CD14-positive monocyte (primary cell): Measurements from ENCODE around the gene UBE2E1. TPM values are rescaled to one million over a fixed set of nuclear protein-coding genes. Genes with fewer than 3 reads are reported as not detected.

Experiments used
- DNase-seq, 3 donors: peaks; one replicate each; pipeline ENCODE4 v3.0.0-alpha.2; 2011 to 2022
- H2AFZ ChIP-seq: 2 replicates; pipeline ENCODE4 v1.6.0; 2012; ENCODE audit warnings: mild to moderate bottlenecking, low read depth, low read length, inconsistent platforms; ENCODE audit not compliant: insufficient read depth, poor library complexity, severe bottlenecking
- H3K27ac ChIP-seq, 2 donors: 1 replicate in 1 of 2; 2 replicates in 1 of 2; pipeline ENCODE4 v1.5.1; 2012 to 2013; ENCODE audit warnings: low read length in 2 of 2, control low read depth in 1 of 2, inconsistent platforms in 1 of 2, low read depth in 1 of 2, mild to moderate bottlenecking in 1 of 2
- H3K27me3 ChIP-seq, 2 donors: one replicate each; pipeline versions ENCODE4 v1.6.0 to v1.6.1; 2011 to 2013; ENCODE audit warnings: low read length in 2 of 2; ENCODE audit not compliant: control insufficient read depth in 2 of 2, insufficient read depth in 2 of 2
- H3K36me3 ChIP-seq, 2 donors: replicated peaks in 1 of 2; 1 replicate in 1 of 2; 2 replicates in 1 of 2; pipeline versions ENCODE4 v1.5.1 to v1.6.1; 2012 to 2013; ENCODE audit warnings: low read length in 2 of 2, control low read depth in 1 of 2, inconsistent platforms in 1 of 2, mild to moderate bottlenecking in 1 of 2; ENCODE audit not compliant: insufficient read depth in 2 of 2, control insufficient read depth in 1 of 2
- H3K4me1 ChIP-seq, 2 donors: 1 replicate in 1 of 2; 2 replicates in 1 of 2; pipeline versions ENCODE4 v1.5.1 to v1.6.1; 2012 to 2013; ENCODE audit warnings: low read length in 2 of 2, control low read depth in 1 of 2, inconsistent platforms in 1 of 2, mild to moderate bottlenecking in 1 of 2, moderate library complexity in 1 of 2; ENCODE audit not compliant: insufficient read depth in 2 of 2, control insufficient read depth in 1 of 2
- H3K4me2 ChIP-seq: replicated peaks from 2 replicates; pipeline ENCODE3; 2012; ENCODE audit warnings: low read length, moderate library complexity, mild to moderate bottlenecking; ENCODE audit not compliant: poor library complexity, severe bottlenecking; ENCODE audit errors: extremely low read depth
- H3K4me3 ChIP-seq, 3 experiments: fragments of 200-600 bp in 1 of 3; sonication (generic) in 1 of 3; replicated peaks in 1 of 3; 1 replicate in 2 of 3; 2 replicates in 1 of 3; pipeline ENCODE4 v1.5.1; 2011 to 2013; ENCODE audit warnings: low read length in 3 of 3, mild to moderate bottlenecking in 3 of 3, control low read depth in 2 of 3, low read depth in 2 of 3, inconsistent platforms in 1 of 3, moderate library complexity in 1 of 3
- H3K79me2 ChIP-seq: 2 replicates; pipeline ENCODE4 v1.6.0; 2012; ENCODE audit warnings: mild to moderate bottlenecking, control low read depth, inconsistent platforms, low read length, moderate library complexity; ENCODE audit not compliant: insufficient read depth
- H3K9ac ChIP-seq: 2 replicates; pipeline ENCODE4 v1.6.0; 2017; ENCODE audit warnings: low read length, mild to moderate bottlenecking; ENCODE audit not compliant: insufficient read depth, poor library complexity, severe bottlenecking
- H3K9me3 ChIP-seq, 2 donors: replicated peaks in 1 of 2; 1 replicate in 1 of 2; 2 replicates in 1 of 2; pipeline versions ENCODE4 v1.5.1 to v1.6.1; 2012 to 2013; ENCODE audit warnings: low read length in 2 of 2, control low read depth in 1 of 2; ENCODE audit not compliant: control insufficient read depth in 1 of 2, insufficient read depth in 1 of 2
- H4K20me1 ChIP-seq: 2 replicates; pipeline ENCODE4 v1.6.0; 2012; ENCODE audit warnings: mild to moderate bottlenecking, low read length, control low read depth, moderate library complexity; ENCODE audit not compliant: insufficient read depth
- H3K27ac Mint-ChIP-seq, 7 donors: one replicate each; pipeline ENCODE4 v1.8.0; 2020; ENCODE audit warnings: mild to moderate bottlenecking in 7 of 7, mixed read lengths in 7 of 7, moderate library complexity in 6 of 7, inconsistent platforms in 2 of 7
- H3K27me3 Mint-ChIP-seq, 3 donors: one replicate each; pipeline ENCODE4 v1.8.0; 2021 to 2022; ENCODE audit warnings: low read depth in 3 of 3, mild to moderate bottlenecking in 3 of 3, mixed read lengths in 3 of 3, moderate library complexity in 3 of 3, inconsistent platforms in 1 of 3
- H3K36me3 Mint-ChIP-seq, 2 donors: one replicate each; pipeline ENCODE4 v1.8.0; 2020; ENCODE audit warnings: mixed read lengths in 2 of 2, inconsistent platforms in 1 of 2, mild to moderate bottlenecking in 1 of 2
- H3K4me1 Mint-ChIP-seq: one replicate; pipeline ENCODE4 v1.8.0; 2020; ENCODE audit warnings: mild to moderate bottlenecking, mixed read lengths
- H3K4me3 Mint-ChIP-seq, 2 donors: one replicate each; pipeline ENCODE4 v1.8.0; 2020; ENCODE audit warnings: mild to moderate bottlenecking in 2 of 2, mixed read lengths in 2 of 2, moderate library complexity in 1 of 2
- H3K9me3 Mint-ChIP-seq, 7 donors: one replicate each; pipeline ENCODE4 v1.8.0; 2020 to 2022; ENCODE audit warnings: mixed read lengths in 7 of 7, mild to moderate bottlenecking in 6 of 7, moderate library complexity in 6 of 7, inconsistent platforms in 2 of 7
- CTCF ChIP-seq: fragments of 200-600 bp; IDR thresholded peaks from one replicate; pipeline ENCODE4 v1.8.0; 2022; ENCODE audit warnings: antibody characterized with exemption, mild to moderate bottlenecking
- WGBS: methylation state at CpG from one replicate; pipeline ENCODE4 v1.1.5; 2013; ENCODE audit warnings: missing lambda C conversion rate; ENCODE audit not compliant: insufficient coverage; 5-methylcytosine and 5-hydroxymethylcytosine counted together
- intact Hi-C, 2 donors: fragments of 100-400 bp; cut with micrococcal nuclease; formaldehyde crosslinking; loops; one replicate each; pipeline versions ENCODE4 v1.15.0 to v1.15.1; 2023
- polyA plus RNA-seq, 3 donors: library from polyadenylated mRNA; depleted of rRNA in 1 of 3; unstranded in 2 of 3; stranded (reverse) in 1 of 3; fragments of 300-500 nt in 2 of 3; fragments of >200 nt in 1 of 3; fragmentation: Illumina TruSeq in 2 of 3; gene quantifications; 1 replicate in 2 of 3; 2 replicates in 1 of 3; pipeline ENCODE4 v1.2.3, GENCODE V29; 2012 to 2021

Gene UBE2E1
- polyA plus RNA-seq, 3 donors = 31.3 to 60.2 (median 34.6) TPM

DNA sequence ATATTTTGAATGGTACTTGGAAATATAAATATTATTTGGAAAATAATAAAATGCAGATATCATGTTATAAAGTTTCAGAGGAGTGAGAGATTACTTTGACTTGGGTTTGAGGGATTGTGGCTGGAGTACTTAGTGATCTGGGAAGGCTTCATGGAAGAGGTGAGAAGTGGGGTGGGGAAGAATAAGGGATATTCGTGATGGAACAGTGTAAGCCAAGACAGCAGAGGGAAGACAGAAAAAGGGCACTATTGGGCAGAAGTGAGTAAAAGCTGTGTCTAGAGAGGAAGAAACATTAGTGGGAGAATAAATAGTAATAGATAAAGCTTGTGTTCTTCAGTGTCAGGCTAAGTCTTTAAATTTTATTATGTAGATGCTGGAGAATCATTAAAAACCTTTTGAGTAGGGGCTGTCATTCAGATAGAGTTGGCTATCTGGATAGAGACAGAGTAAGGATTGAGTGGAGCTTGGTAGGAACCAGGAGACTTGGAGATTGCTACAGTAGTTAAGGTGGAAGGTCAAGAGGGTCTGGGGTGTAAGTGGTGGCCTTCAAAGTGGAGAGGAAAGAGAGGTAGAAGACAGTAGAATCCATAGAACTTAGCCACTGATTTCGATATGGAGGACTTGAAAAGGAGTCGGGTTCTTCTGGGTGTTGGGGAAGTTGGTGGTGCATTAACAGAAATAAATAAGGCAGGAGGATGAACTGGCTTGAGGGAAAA lies 11.9 kb downstream of the UBE2E1 start:
- Histone ChIP-seq H3K9ac (no peak overlapping the region), H3K27ac (no peak overlapping the region), H4K20me1 (peaks cover 94% of the 10 kb centered on the region), H3K27me3 (no peaks in the 10 kb centered on the region), H3K79me2 (peaks cover 79% of the 10 kb centered on the region), H3K36me3 (peaks cover 4 to 11% of the 10 kb centered on the region in 2 donors), H3K4me3 (no peak overlapping the region), H3K4me2 (no peak overlapping the region), H3K9me3 (no peaks in the 10 kb centered on the region), H3K4me1 (peaks cover 10 to 11% of the 10 kb centered on the region in 2 donors), H2AFZ (no peak overlapping the region)
- 94% methylated on average over 3 of the region's 3 CpGs for WGBS
- Mint-ChIP-seq H3K27ac (peak overlapping the region in 4 of 7 donors; percentile 5 to 54 (median 34)), H3K27me3 (peaks cover 0 to 1% (median 0%) of the 10 kb centered on the region in 3 donors), H3K9me3 (no peaks in the 10 kb centered on the region), H3K4me1 (peaks cover 44% of the 10 kb centered on the region), H3K36me3 (peaks cover 30 to 31% of the 10 kb centered on the region in 2 donors), H3K4me3 (peak overlapping the region in 1 of 2 donors; percentile 28)
- DNase-seq = no peak
- no peak for TF ChIP-seq CTCF
- intact Hi-C loops = no loop called here

- Histone ChIP-seq H4K20me1 (peaks cover 94% of the 10 kb centered on the region), H2AFZ (no peak overlapping the region), H3K9ac (no peak overlapping the region), H3K9me3 (no peaks in the 10 kb centered on the region), H3K4me2 (no peak overlapping the region), H3K36me3 (peaks cover 2 to 4% of the 10 kb centered on the region in 2 donors), H3K79me2 (peaks cover 78% of the 10 kb centered on the region), H3K4me3 (no peak overlapping the region), H3K27me3 (no peaks in the 10 kb centered on the region), H3K4me1 (peaks cover 10 to 11% of the 10 kb centered on the region in 2 donors), H3K27ac (peak overlapping the region in 1 of 2 donors; percentile 34)
- Mint-ChIP-seq H3K27me3 (peaks cover 0 to 1% (median 0%) of the 10 kb centered on the region in 3 donors), H3K27ac (peak overlapping the region in 2 of 7 donors; percentile 12 to 17), H3K36me3 (peaks cover 23 to 26% of the 10 kb centered on the region in 2 donors), H3K4me1 (peaks cover 52% of the 10 kb centered on the region), H3K9me3 (no peaks in the 10 kb centered on the region), H3K4me3 (no peak overlapping the region)
- DNase-seq = peak in 1 of 3 donors; percentile 25
- intact Hi-C loops = no loop called here
- TF ChIP-seq CTCF = no peak
- WGBS = 75% methylated on average over 2 of the region's 5 CpGs
Observed at GRCh38 chr3:23819599-23820360, 14.0 kb downstream of the UBE2E1 start.
